Neutrophil (primary cell): ENCODE results near the gene BCLAF1.

ENCODE experiments used
- H3K27ac ChIP-seq: fragments of 200-600 bp; sonication (generic); 2 replicates; pipeline ENCODE4 v1.5.1; 2016; ENCODE audit warnings: mild to moderate bottlenecking, moderate library complexity
- H3K27me3 ChIP-seq: fragments of 200-600 bp; sonication (generic); 2 replicates; pipeline ENCODE4 v1.6.0; 2016; ENCODE audit warnings: mild to moderate bottlenecking
- H3K36me3 ChIP-seq: fragments of 200-600 bp; sonication (generic); 2 replicates; pipeline ENCODE4 v1.5.1; 2017
- H3K4me1 ChIP-seq, 2 experiments: fragments of 200-600 bp in 1 of 2; sonication (generic) in 1 of 2; 1 replicate in 1 of 2; 2 replicates in 1 of 2; pipeline versions ENCODE4 v1.5.1 to v1.6.1; 2013 to 2016; ENCODE audit warnings: low read depth in 1 of 2, low read length in 1 of 2, mild to moderate bottlenecking in 1 of 2, moderate library complexity in 1 of 2; ENCODE audit not compliant: control insufficient read depth in 1 of 2, insufficient read depth in 1 of 2
- H3K4me3 ChIP-seq, 2 experiments: fragments of 200-600 bp in 1 of 2; sonication (generic) in 1 of 2; 1 replicate in 1 of 2; 2 replicates in 1 of 2; pipeline ENCODE4 v1.5.1; 2013 to 2016; ENCODE audit warnings: low read depth in 1 of 2, low read length in 1 of 2, mild to moderate bottlenecking in 1 of 2, moderate library complexity in 1 of 2
- H3K9me3 ChIP-seq: fragments of 200-600 bp; sonication (generic); 2 replicates; pipeline ENCODE4 v1.5.1; 2016
- CTCF ChIP-seq: fragments of 200-600 bp; sonication (generic); IDR thresholded peaks from 2 replicates; pipeline ENCODE4 v1.5.1; 2016; ENCODE audit warnings: antibody characterized with exemption

BCLAF1 gene

GRCh38 chr6:136249811-136250685 is 39.6 kb downstream of the BCLAF1 start, which contains the start of gene MTFR2:
Gene MTFR2, minus strand, starts transcription at chr6:136250311. Its CDS starts 1,212 bp downstream, at chr6:136249099.
- H3K4me3 ChIP-seq = peak within 1 kb of the TSS; percentile 63 to 73
- H3K9me3 ChIP-seq = no peaks in the 10 kb centered on the region

GRCh38 chr6:136249336-136249735 is 40.3 kb downstream of the BCLAF1 start:
- Histone ChIP-seq H3K4me1 (peaks cover 24 to 27% of the 10 kb centered on the region in 2 experiments), H3K27ac (no peak overlapping the region), H3K36me3 (peaks cover 5% of the 10 kb centered on the region), H3K27me3 (no peaks in the 10 kb centered on the region), H3K4me3 (peak overlapping the region; percentile 63 to 73), H3K9me3 (no peaks in the 10 kb centered on the region)
- no peak for TF ChIP-seq CTCF

More at GRCh38 chr6:136249811-136250685, 39.6 kb downstream of the BCLAF1 start, which contains the start of gene MTFR2:
- Histone ChIP-seq H3K4me1 (peaks cover 31% of the 10 kb centered on the region in 2 experiments), H3K27ac (peak within 1 kb of the TSS; percentile 64), H3K27me3 (no peaks in the 10 kb centered on the region), H3K36me3 (peaks cover 6% of the 10 kb centered on the region)
- TF ChIP-seq CTCF = peak; percentile 42

GRCh38 chr6:136244061-136244616 is 45.5 kb downstream of the BCLAF1 start:
- no peaks in the 10 kb centered on the region for H3K9me3 ChIP-seq

GRCh38 chr6:136236466-136237293 is 53.0 kb downstream of the BCLAF1 start:
- Histone ChIP-seq H3K4me1 (peaks cover 6 to 8% of the 10 kb centered on the region in 2 experiments), H3K9me3 (no peaks in the 10 kb centered on the region), H3K4me3 (no peak overlapping the region), H3K36me3 (peaks cover 34% of the 10 kb centered on the region), H3K27me3 (no peaks in the 10 kb centered on the region), H3K27ac (no peak overlapping the region)
- no peak for TF ChIP-seq CTCF

More at GRCh38 chr6:136244061-136244616, 45.5 kb downstream of the BCLAF1 start:
- H3K36me3 ChIP-seq = peaks cover 23% of the 10 kb centered on the region
- no peak for TF ChIP-seq CTCF
- no peaks in the 10 kb centered on the region for H3K27me3 ChIP-seq
- H3K4me1 ChIP-seq = peaks cover 3 to 5% of the 10 kb centered on the region in 2 experiments
- H3K27ac ChIP-seq = no peak overlapping the region
- H3K4me3 ChIP-seq = no peak overlapping the region

- peaks cover 33% of the 10 kb centered on the region for H3K36me3 ChIP-seq
- H3K27ac ChIP-seq = no peak overlapping the region
- H3K9me3 ChIP-seq = no peaks in the 10 kb centered on the region
- H3K4me1 ChIP-seq = peaks cover 6 to 8% of the 10 kb centered on the region in 2 experiments
- H3K27me3 ChIP-seq = no peaks in the 10 kb centered on the region
- no peak overlapping the region for H3K4me3 ChIP-seq
- TF ChIP-seq CTCF = no peak
These were observed 54.4 kb downstream of the BCLAF1 start for GRCh38 chr6:136235233-136235564.
